Amygdala (tissue), 56 donors: Measurements from ENCODE around the gene MYO16.
A peak's percentile ranks its signal among the peaks of the same experiment; 100 is the strongest.

Experiments used
- DNase-seq, 56 donors: peaks; one replicate each; lab custom pipeline; 2025; lab: John Stamatoyannopoulos, UW

MYO16 gene

GRCh38 chr13:109160357-109160756 lies 530.9 kb downstream of the MYO16 start:
- DNase-seq = no peak

DNA sequence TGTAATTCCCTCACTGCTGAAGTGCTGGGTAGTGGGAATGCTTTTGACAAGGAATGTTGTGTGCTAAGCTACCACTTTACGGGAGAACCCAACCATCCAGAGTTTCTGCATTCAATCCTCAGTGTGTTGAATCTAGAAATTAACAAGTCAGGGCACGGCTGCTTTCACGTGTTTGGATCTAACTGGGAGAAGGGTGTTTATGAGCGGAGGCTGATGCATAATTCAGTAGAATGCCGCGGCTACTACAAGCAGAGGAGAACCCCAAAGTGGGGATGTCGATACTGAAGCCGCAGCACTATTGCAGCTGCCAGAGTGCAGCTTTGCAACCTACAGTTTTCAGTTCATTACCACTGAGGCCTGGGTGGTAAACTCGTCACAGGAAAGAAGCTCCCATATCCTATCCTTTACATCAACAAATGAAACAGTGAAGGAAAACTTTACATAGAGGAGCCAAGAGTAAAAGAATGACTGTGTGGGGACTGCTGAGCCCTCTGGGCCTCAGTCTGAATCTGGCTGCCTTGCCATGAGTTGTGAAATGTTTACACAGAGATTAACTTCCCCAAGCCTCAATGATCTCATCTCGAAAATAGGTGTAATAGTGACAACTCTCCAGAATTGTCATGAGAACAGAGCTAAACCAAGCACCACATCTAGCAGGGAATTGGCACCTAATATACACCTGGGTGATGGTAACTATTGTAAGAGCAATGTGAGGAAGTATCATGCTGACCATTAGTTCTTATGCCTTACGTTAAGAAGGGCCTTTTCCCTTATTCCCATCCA lies 531.7 kb downstream of the MYO16 start:
- DNase-seq = peak in 6 of 56 donors; percentile 8 to 40 (median 20)

DNA sequence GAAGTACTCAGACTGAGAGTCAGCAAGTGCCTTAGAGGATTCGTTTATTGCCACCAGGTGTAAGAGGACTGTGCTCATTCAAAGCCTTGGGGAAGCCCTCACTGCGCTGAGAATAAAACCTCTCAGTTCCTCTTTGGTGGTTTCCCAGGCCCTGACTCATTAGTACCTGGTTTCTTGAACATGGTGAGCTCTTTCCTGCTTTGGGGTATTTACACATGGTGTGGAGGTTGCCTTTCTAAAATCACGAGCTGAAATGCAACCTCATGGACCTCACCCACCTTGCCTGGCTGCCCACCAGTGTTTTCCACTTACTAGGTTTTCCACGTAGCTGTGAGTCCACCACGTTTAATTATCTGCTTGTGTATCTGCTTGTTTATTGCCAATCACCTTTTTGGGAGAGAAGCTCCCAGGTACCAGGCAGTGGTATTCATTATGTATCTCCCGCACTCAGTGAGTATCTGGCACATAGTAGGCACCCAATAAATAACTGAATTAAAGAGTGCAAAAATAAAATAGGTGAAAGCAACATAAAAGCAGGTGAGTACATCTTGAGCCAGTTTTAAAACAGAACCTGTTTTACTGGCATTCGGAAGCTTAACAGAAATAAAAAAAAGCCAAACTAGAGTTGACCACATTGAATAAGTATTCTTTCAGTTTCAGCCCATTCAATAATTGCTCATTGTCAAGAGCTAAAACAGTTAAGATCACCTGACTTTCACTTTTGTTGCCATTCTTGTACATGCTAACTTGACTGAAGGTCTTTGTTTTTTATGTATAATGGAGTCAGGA lies 533.0 kb downstream of the MYO16 start:
- DNase-seq = no peak

DNA sequence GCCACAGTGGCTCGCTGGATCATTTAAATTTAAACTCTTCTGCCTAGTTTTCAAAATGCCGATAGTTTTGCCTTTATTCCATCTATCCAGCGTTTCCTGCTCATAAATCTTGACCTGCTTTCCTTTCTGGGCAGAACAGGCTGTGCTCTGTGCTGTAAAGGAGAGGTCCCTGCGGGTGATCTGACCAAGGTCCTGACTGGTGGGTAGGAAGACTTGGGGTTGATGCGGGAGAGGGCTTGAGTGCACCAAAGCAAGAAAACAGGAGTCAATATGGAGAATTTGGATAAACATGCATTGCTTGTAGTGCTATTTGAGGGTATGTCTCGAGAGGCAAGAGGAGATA lies 533.6 kb downstream of the MYO16 start:
- DNase-seq = no peak

DNA sequence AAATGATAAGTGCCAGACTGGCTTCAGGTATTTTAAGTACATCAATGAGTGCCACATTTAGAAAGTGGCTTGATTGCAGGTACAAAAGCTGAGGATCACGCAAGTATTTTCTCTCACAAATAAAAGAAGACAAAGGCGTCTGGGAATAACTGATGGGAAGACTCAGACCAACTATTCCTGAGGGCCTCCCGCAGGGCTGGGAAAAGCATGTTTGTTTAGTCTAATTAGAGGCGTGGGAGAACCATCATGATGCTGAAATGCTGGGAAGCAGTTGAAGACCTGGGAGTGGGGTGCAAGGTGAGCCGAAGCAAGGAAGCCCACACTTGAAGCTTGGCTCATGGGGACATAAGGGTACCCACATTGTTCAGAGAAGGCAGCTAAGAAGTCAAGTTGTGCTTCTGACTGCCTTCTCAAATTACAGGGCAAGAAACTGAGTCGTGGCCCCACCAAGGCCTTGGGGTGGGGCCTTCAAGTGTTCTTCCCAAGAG lies 536.0 kb downstream of the MYO16 start:
- DNase-seq = no peak

- DNase-seq = no peak
These were observed 537.4 kb downstream of the MYO16 start for GRCh38 chr13:109166804-109167203.

GRCh38 chr13:109172136-109172535 lies 542.7 kb downstream of the MYO16 start:
- DNase-seq = no peak

- DNase-seq = no peak
These were observed 546.3 kb downstream of the MYO16 start for GRCh38 chr13:109175666-109176065.

DNA sequence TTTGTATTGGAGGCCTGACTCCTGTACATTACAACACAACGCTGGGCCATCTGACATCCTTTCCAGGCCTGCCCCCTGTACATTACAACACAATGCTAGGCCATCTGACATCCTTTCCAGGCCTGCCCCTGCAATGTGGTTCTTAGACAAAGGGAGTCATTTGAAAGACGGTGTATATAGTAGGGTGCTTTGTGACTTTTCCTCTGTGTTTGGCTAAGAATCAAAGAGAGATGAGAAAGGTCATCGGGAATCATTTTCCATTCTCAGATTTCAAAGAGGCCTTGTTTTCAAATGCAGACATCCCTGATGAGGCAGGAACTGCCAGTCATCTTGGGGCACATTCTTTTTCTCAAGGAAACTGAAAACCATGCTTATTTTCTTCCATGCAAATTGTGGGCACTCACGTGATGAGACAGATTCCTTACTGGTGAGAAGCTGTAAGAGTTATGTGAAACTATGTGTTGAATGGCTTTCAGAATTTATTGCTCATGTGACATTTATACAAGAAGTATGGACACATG lies 551.6 kb downstream of the MYO16 start:
- DNase-seq = peak in 1 of 56 donors; percentile 31

GRCh38 chr13:109182777-109183465 lies 553.5 kb downstream of the MYO16 start:
- no peak for DNase-seq

GRCh38 chr13:109191413-109191812 lies 562.0 kb downstream of the MYO16 start:
- DNase-seq = no peak

DNA sequence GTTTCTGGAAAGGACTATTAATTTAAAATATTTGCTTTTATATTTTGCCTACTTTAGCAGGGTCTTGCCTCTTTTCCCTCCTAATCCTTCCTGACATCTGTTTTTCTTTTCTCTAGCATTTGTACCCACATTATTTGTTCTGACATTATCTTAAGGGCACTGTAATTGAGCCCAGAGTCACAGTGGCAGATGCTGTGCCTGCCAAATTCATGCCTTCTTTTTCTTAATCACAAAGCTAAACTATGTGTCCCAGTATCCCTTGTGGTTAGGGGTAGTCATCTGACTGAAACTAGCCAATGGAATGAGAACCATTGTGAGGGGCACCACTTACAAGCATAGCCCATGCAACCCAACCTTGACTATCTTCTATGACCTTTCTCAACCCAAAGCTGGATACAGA lies 562.9 kb downstream of the MYO16 start:
- no peak for DNase-seq

- peak in 2 of 56 donors; percentile 3 for DNase-seq
These were observed 567.5 kb downstream of the MYO16 start for GRCh38 chr13:109196948-109197347.

GRCh38 chr13:109198585-109198984 lies 569.2 kb downstream of the MYO16 start:
- DNase-seq = no peak

GRCh38 chr13:109199280-109199679 lies 569.9 kb downstream of the MYO16 start:
- DNase-seq = no peak

DNA sequence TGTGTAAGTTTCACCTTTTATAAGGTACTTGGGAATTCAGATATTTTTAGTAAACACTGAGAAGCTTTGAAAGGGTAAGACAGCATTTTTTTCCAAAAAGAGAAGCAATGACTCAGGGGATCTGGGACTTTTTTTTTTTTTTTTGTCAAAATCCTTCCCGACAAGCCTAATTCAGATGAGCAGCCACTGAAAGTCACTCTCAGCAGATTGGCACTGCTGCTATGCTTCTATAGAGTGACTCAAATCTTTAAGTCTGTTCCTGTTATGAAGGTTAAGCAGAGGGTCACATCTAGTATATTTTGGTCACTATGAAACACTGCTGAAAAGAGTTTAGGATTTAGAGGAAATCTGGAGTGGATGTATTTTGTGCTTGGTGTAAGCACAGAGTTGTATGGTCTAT lies 571.1 kb downstream of the MYO16 start:
- DNase-seq = no peak

DNA sequence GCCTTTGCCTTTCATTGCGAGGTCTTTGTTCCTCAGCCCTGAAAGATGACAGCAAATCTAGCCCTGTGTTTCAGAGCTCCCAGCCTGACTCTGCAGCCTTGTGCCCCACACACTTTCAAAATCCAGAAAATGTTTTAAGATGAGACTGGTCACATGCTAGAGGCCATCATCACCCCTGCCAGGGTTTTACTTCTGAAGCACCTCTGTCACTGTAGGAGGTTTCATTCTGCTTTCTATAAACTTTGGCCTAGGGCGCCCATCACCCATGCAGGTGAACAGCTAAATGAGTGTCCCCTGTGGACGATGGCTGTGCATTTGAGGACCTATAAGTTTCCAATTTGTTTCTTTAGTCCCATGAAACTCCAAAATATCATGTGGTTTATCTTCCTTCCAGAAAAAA lies 574.2 kb downstream of the MYO16 start:
- DNase-seq = no peak

DNA sequence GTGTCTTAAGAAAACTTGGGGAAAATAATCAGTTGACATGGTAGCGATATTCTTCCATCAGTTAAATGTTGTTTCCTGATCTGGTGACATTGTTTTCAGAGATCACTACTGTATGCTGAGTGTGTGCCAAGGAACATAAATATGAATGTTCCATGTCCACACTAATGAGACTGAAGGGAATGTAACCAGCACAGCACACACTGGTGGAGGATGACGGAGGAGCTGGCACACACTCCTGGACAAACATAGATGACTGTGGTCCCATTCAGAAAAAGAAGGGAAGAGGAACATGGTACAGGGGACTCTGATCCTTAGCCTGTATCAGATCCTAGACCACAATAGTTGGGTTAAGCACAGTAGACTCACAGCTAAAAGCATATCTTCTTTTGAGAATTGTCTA lies 574.8 kb downstream of the MYO16 start:
- DNase-seq = no peak

DNA sequence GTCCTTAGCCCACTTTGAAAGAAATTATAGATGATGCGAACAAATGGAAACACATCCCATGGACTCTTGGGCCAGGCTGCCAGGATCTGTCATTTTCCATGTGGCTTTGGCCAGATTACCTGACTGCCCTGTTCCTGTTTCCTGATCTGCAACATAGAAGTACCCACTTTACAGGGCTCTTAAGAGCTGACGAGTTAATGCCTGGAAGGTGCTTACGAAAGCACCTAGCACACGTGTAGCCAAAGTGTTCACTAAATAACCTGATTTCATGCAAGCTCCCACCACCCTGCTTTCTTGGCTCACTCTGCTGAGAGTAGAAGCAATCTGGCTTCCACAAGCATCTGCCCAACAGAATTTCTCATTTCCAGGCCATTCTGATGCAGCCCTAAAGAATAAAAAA lies 575.2 kb downstream of the MYO16 start:
- no peak for DNase-seq

GRCh38 chr13:109205315-109205714 lies 575.9 kb downstream of the MYO16 start:
- no peak for DNase-seq

- peak in 1 of 56 donors; percentile 8 for DNase-seq
These were observed 577.2 kb downstream of the MYO16 start for GRCh38 chr13:109206616-109207015.
